H7 (cell line): Measurements from ENCODE around the gene INHBA. TPM values are rescaled to one million over a fixed set of nuclear protein-coding genes. Genes with fewer than 3 reads are reported as not detected.

ENCODE experiments used
- DNase-seq: peaks from one replicate; pipeline ENCODE4 v3.0.0; 2012
- H3K27me3 ChIP-seq: 2 replicates; pipeline ENCODE4 v1.6.0; 2011; ENCODE audit warnings: mild to moderate bottlenecking, low read length; ENCODE audit not compliant: control insufficient read depth, insufficient read depth
- H3K36me3 ChIP-seq: replicated peaks from 2 replicates; pipeline ENCODE4 v1.5.1; 2011; ENCODE audit warnings: low read length; ENCODE audit not compliant: control insufficient read depth, insufficient read depth
- H3K4me3 ChIP-seq: 2 replicates; pipeline ENCODE4 v1.5.1; 2011; ENCODE audit warnings: low read depth, mild to moderate bottlenecking, control low read depth, low read length, moderate library complexity; ENCODE audit not compliant: insufficient read depth
- total RNA-seq: library from RNA; depleted of rRNA; stranded (reverse); fragments of >200 nt; shearing (Covaris generic); gene quantifications from 2 replicates; pipeline ENCODE4 v1.2.3, GENCODE V29; 2014; rRNA removed

Gene INHBA
- 0.04 and 0.07 TPM in 2 replicates for total RNA-seq

GRCh38 chr7:41702635-41703371 is at the start of gene INHBA:
TSS of gene INHBA (minus strand) at chr7:41703090. CDS start at chr7:41700374, 2,716 bp downstream.
- H3K27me3 ChIP-seq = peaks cover 27% of the 10 kb centered on the region
- no peak for DNase-seq
- no peak within 1 kb of the TSS for H3K4me3 ChIP-seq
- H3K36me3 ChIP-seq = no peaks in the 10 kb centered on the region

- H3K36me3 ChIP-seq = no peaks in the 10 kb centered on the region
- H3K27me3 ChIP-seq = no peaks in the 10 kb centered on the region
- DNase-seq = no peak
- H3K4me3 ChIP-seq = no peak overlapping the region
Measured at GRCh38 chr7:41752615-41753014, 49.7 kb upstream of the INHBA start.

GRCh38 chr7:41750661-41751540 is 48.0 kb upstream of the INHBA start:
- H3K4me3 ChIP-seq = no peak overlapping the region
- DNase-seq = no peak
- no peaks in the 10 kb centered on the region for H3K36me3 ChIP-seq
- H3K27me3 ChIP-seq = no peaks in the 10 kb centered on the region

- Histone ChIP-seq H3K36me3 (no peaks in the 10 kb centered on the region), H3K4me3 (no peak overlapping the region)
- DNase-seq = no peak
Measured at GRCh38 chr7:41747961-41748360, 45.1 kb upstream of the INHBA start.

GRCh38 chr7:41745451-41745850 is 42.6 kb upstream of the INHBA start:
- no peaks in the 10 kb centered on the region for H3K36me3 ChIP-seq
- no peaks in the 10 kb centered on the region for H3K27me3 ChIP-seq
- H3K4me3 ChIP-seq = no peak overlapping the region
- no peak for DNase-seq

More at GRCh38 chr7:41747961-41748360, 45.1 kb upstream of the INHBA start:
- H3K27me3 ChIP-seq = no peaks in the 10 kb centered on the region

- Histone ChIP-seq H3K36me3 (no peaks in the 10 kb centered on the region), H3K27me3 (no peaks in the 10 kb centered on the region), H3K4me3 (no peak overlapping the region)
- no peak for DNase-seq
Measured at GRCh38 chr7:41744161-41744560, 41.3 kb upstream of the INHBA start.

GRCh38 chr7:41742401-41743020 is 39.6 kb upstream of the INHBA start:
- Histone ChIP-seq H3K4me3 (no peak overlapping the region), H3K36me3 (no peaks in the 10 kb centered on the region), H3K27me3 (no peaks in the 10 kb centered on the region)
- DNase-seq = no peak

- Histone ChIP-seq H3K4me3 (no peak overlapping the region), H3K36me3 (no peaks in the 10 kb centered on the region), H3K27me3 (no peaks in the 10 kb centered on the region)
- no peak for DNase-seq
Measured at GRCh38 chr7:41738806-41739205, 35.9 kb upstream of the INHBA start.

GRCh38 chr7:41738336-41738735 is 35.4 kb upstream of the INHBA start:
- no peaks in the 10 kb centered on the region for H3K27me3 ChIP-seq
- H3K4me3 ChIP-seq = no peak overlapping the region
- H3K36me3 ChIP-seq = no peaks in the 10 kb centered on the region
- no peak for DNase-seq

GRCh38 chr7:41735206-41735605 is 32.3 kb upstream of the INHBA start:
- no peak for DNase-seq
- no peak overlapping the region for H3K4me3 ChIP-seq
- no peaks in the 10 kb centered on the region for H3K36me3 ChIP-seq
- H3K27me3 ChIP-seq = no peaks in the 10 kb centered on the region

GRCh38 chr7:41732843-41733306 is 30.0 kb upstream of the INHBA start:
- Histone ChIP-seq H3K36me3 (no peaks in the 10 kb centered on the region), H3K27me3 (no peaks in the 10 kb centered on the region), H3K4me3 (no peak overlapping the region)
- no peak for DNase-seq

GRCh38 chr7:41732436-41732785 is 29.5 kb upstream of the INHBA start:
- Histone ChIP-seq H3K27me3 (no peaks in the 10 kb centered on the region), H3K4me3 (no peak overlapping the region), H3K36me3 (no peaks in the 10 kb centered on the region)
- no peak for DNase-seq

GRCh38 chr7:41731493-41732435 is 28.9 kb upstream of the INHBA start:
- Histone ChIP-seq H3K4me3 (no peak overlapping the region), H3K36me3 (no peaks in the 10 kb centered on the region), H3K27me3 (no peaks in the 10 kb centered on the region)
- no peak for DNase-seq

- no peak overlapping the region for H3K4me3 ChIP-seq
- no peaks in the 10 kb centered on the region for H3K27me3 ChIP-seq
- no peak for DNase-seq
- no peaks in the 10 kb centered on the region for H3K36me3 ChIP-seq
Measured at GRCh38 chr7:41730668-41731067, 27.8 kb upstream of the INHBA start.
